Measurements from ENCODE around the gene TRPC4.
"Not testable (repeated sequence)": the region's sequence is repeated elsewhere in the genome, so short reads cannot be mapped to it uniquely, and the experiment has no call there.

Gene TRPC4

DNA sequence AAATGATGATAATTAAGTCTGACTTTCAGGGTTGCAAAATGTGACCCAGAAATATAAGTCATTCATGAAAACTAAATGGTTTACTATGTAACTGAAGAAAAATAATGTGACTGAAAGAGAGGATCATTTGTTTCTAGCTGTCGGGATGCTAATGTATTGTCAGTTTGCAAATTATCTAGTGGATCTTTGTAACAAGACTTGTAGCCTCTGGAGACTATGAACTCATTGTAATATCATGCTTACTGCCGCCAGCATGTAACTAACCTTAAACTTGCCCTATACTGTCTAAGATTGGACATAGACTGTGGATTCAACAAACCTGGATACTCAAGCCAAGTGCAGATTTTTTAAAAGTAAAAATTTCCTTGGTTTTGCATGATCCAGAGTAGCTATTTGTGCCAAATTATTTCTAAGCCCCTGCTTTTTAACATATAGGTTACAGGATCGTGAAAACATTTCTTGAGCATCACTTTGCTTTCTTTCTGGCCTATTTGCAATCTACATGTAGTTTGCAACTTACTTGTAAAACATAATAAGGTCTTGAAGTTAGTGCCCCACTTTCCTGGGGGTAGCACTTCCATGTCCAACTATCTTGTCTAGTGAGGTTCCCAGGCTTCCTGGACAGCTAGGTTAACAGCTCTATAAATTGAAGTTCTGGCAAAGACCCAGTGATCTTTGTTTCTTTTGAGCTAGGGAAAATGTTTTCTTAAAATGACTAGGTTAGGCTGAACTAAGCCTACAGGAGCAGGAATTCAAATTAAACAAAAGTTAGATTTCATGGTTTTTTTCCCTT lies 267.7 kb downstream of the TRPC4 start:
- DNase-seq (ENCODE audit: low read depth): no peak

DNA sequence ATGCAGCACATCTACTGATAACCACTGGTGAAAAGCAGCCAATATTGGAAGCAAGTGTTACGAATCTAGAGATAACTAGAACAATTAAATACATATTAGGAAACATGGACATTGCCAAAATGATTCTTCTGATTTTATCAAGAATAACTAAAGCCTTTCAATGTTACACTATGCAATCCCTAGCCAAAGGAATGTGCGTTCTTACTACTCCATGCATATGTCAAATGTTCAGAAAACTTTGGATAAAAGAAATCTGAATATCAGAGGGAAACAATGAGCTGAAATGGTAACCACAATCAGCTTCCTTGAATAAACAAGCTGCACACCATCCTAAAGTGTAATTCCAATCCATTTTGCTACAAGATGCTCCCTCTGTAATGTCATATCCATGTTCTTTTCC lies 270.1 kb downstream of the TRPC4 start:
- DNase-seq (ENCODE audit: low read depth): no peak

DNA sequence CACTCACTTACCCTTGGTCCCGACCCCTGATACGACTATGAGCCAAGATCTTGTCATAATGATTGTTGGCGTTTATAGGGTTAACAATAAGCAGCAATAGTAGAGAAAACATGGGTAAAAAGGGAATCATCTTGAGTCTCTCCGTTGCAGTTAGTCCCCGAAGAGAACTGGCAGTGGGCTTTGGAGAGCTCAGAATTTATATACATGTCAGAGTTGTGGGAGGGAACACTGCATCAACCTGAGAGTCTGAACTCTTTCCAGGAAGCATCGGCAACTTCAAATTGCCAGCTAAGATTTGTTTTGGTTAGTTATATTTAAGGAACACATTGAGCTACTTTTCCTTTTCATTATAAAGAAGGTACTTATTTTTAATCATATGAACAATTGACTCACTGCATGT lies 271.0 kb downstream of the TRPC4 start, which contains the start of gene POSTN:
POSTN (minus strand) TSS at position 172 of the 400 bp plus-strand sequence; CDS start at position 130, 42 bp downstream.
- DNase-seq (ENCODE audit: low read depth): no peak

DNA sequence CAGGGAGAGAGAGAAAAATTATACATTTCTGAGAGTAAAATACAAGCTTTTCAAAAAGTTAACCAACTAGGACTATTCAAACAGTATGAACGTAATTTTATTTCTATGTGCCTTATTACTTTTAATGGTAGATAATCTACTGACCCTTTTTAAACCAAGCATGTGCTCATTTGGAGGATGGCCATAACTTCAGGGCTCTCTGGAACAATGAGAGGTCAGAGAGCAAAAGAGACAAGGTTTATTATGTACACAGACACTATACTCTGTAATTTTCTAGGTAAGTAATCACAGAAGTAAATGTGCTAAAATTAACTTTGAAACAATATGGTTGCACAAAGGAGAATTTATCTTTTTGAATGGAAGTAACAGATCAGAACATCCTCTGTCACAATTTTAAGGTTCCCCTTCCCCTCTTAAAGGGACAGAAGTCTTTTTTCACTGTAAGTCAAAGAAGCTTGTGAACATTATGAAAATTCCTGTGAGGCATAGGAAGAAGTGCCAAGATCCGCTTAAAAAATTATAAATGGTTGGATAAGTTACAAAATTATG lies 272.0 kb downstream of the TRPC4 start:
- DNase-seq (ENCODE audit: low read depth): no peak

DNA sequence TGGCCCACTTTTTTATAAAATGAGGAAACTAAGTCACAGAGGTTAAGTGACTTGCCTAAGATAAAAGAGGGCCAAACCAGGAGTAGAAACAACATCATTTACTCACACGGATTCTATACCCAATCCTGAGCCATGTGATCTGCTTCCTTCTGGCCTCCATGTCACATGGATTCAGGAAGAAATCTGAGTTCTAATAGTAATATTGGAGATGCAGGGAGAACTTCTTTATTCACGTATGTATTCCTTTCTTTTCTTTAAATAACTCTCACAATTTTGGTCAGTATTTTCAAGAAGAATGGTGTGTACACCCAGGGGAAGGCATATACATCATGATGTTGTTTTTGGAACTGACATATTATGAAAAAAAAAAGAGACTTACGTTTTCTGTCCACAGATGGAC lies 272.8 kb downstream of the TRPC4 start:
- DNase-seq (ENCODE audit: low read depth): no peak

DNA sequence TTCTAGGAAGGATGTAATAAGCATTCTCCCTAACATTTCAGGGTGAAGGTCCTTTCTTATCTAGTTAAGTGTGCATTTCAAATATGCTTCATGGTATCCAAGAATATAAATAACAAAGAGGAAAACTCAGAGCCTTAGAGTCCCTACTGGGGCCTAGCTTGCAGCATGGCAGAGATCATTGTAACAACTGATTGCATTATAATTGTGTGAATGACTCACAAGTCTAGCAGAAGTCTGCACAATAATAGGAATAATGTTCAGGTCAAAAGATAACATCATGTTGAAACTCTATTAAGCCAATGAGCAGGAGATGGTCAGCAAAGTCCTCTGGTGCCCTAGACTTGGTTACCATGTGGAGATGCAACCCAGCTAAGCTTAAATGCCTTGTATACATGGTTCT lies 274.4 kb downstream of the TRPC4 start:
- no peak for DNase-seq (ENCODE audit: low read depth)

DNA sequence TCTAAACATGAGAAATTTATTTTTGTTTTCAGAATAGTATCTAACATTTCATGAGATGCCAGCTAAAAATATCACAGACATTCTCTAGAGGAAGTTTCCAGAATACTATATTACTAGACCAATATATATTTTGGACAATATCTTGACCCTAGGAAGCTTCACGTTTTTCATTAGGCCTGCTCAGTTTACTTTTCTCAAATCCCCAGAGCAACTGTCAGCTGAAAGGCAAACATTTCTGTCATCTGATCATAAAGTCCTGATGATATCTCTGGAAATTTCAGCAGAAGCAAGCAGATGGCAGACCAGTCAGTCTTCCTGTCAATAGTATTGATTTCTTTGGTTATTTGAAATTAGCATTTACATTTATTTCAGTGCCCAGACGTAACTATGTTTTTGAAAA lies 275.0 kb downstream of the TRPC4 start:
- no peak for DNase-seq (ENCODE audit: low read depth)

DNA sequence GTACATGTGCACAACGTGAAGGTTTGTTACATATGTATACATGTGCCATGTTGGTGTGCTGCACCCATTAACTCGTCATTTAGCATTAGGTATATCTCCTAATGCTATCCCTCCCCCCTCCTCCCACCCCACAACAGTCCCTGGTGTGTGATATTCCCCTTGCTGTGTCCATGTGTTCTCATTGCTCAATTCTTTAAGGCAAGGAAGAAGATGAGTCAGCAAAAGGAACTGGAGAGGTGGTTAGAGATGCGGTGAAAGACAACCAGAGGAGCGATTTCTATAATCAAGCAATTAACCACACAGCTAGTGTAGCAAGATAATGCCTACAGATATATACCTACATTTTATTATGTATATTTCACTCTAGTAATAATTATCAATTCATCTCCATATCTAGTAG lies 280.2 kb downstream of the TRPC4 start:
- DNase-seq (ENCODE audit: low read depth): not testable (repeated sequence)

DNA sequence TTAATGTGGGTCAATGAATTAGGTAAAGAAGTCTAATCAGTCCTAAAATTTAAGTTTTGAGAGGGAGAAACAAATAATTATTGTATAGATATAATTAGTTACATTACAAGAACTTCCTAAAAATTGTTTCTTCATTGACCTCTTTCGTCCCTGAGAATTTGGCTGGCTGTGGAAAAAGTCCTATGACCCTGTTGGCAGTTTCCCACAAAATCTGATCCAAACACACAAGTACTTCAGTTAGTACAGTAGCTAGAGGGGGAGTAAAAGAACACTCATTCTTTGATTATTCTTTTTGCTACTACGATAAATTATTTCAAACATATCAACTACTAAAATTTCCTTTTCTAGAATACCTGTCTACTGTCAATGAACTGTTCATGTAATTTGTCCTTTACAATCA lies 282.3 kb downstream of the TRPC4 start:
- DNase-seq (ENCODE audit: low read depth): no peak
